Tibial nerve (tissue), 4 donors: Measurements from ENCODE around the gene PLPPR1.

ENCODE experiments used
- CTCF ChIP-seq, 5 experiments: fragments of 200-600 bp in 3 of 5; fragments of 450-650 bp in 2 of 5; sonication (generic) in 3 of 5; IDR thresholded peaks; one replicate each; pipeline ENCODE4 v1.5.1; 2016 to 2019; ENCODE audit warnings: antibody characterized with exemption in 5 of 5, mild to moderate bottlenecking in 3 of 5, moderate library complexity in 2 of 5
- EP300 ChIP-seq, 2 donors: sonication (generic); formaldehyde crosslinking; IDR thresholded peaks; one replicate each; pipeline ENCODE4 v1.6.1; 2017; ENCODE audit warnings: antibody characterized with exemption in 2 of 2, mild to moderate bottlenecking in 1 of 2
- POLR2A ChIP-seq, 2 donors: fragments of 450-650 bp; IDR thresholded peaks; one replicate each; pipeline ENCODE4 v1.6.1; 2017; ENCODE audit warnings: antibody characterized with exemption in 2 of 2, mild to moderate bottlenecking in 2 of 2, moderate library complexity in 2 of 2

GRCh38 chr9:101050650-101051049 is 22.1 kb downstream of the PLPPR1 start:
- no peak for TF ChIP-seq CTCF (IDR thresholded peaks at IDR 0.05)
- no peak for TF ChIP-seq EP300 (IDR thresholded peaks at IDR 0.05)
- TF ChIP-seq POLR2A (IDR thresholded peaks at IDR 0.05): no peak
